Measurements from ENCODE around the gene PIEZO1.

Gene PIEZO1

GRCh38 chr16:88810166-88810911 lies 25.3 kb upstream of the PIEZO1 start:
- Histone ChIP-seq H3K9me3 (ENCODE audit: control insufficient read depth in 1 of 2, low read length in 2 of 2) (no peaks in the 10 kb centered on the region), H3K4me1 (ENCODE audit: control insufficient read depth in 1 of 2, insufficient read depth in 2 of 2, low read length in 2 of 2) (peaks cover 15 to 26% of the 10 kb centered on the region in 2 donors), H3K4me3 (ENCODE audit: low read depth in 1 of 2, low read length in 2 of 2) (peak overlapping the region; percentile 80), H3K9ac (ENCODE audit: low read depth in 1 of 2, low read length in 2 of 2) (peak overlapping the region; percentile 71 to 73), H3K27ac (ENCODE audit: low read depth, low read length) (peak overlapping the region; percentile 75), H3K36me3 (ENCODE audit: control insufficient read depth in 1 of 2, insufficient read depth in 2 of 2, low read length in 2 of 2) (peaks cover 8 to 28% of the 10 kb centered on the region in 2 donors), H3K27me3 (ENCODE audit: control insufficient read depth in 1 of 2, insufficient read depth in 2 of 2, low read length in 2 of 2) (no peaks in the 10 kb centered on the region)

- peaks cover 19 to 29% of the 10 kb centered on the region in 2 donors for H3K4me1 ChIP-seq (ENCODE audit: control insufficient read depth in 1 of 2, insufficient read depth in 2 of 2, low read length in 2 of 2)
- H3K36me3 ChIP-seq (ENCODE audit: control insufficient read depth in 1 of 2, insufficient read depth in 2 of 2, low read length in 2 of 2) = peaks cover 8 to 28% of the 10 kb centered on the region in 2 donors
- peak overlapping the region in 1 of 2 donors; percentile 73 for H3K9ac ChIP-seq (ENCODE audit: low read depth in 1 of 2, low read length in 2 of 2)
- peak overlapping the region; percentile 80 for H3K4me3 ChIP-seq (ENCODE audit: low read depth in 1 of 2, low read length in 2 of 2)
- no peaks in the 10 kb centered on the region for H3K9me3 ChIP-seq (ENCODE audit: control insufficient read depth in 1 of 2, low read length in 2 of 2)
- no peak overlapping the region for H3K27ac ChIP-seq (ENCODE audit: low read depth, low read length)
- no peaks in the 10 kb centered on the region for H3K27me3 ChIP-seq (ENCODE audit: control insufficient read depth in 1 of 2, insufficient read depth in 2 of 2, low read length in 2 of 2)
Observed at GRCh38 chr16:88809676-88810165, 24.7 kb upstream of the PIEZO1 start.

GRCh38 chr16:88809068-88809675 lies 24.2 kb upstream of the PIEZO1 start:
- H3K4me1 ChIP-seq (ENCODE audit: control insufficient read depth in 1 of 2, insufficient read depth in 2 of 2, low read length in 2 of 2) = peaks cover 21 to 35% of the 10 kb centered on the region in 2 donors
- H3K27me3 ChIP-seq (ENCODE audit: control insufficient read depth in 1 of 2, insufficient read depth in 2 of 2, low read length in 2 of 2) = no peaks in the 10 kb centered on the region
- no peak overlapping the region for H3K9ac ChIP-seq (ENCODE audit: low read depth in 1 of 2, low read length in 2 of 2)
- H3K4me3 ChIP-seq (ENCODE audit: low read depth in 1 of 2, low read length in 2 of 2) = no peak overlapping the region
- no peaks in the 10 kb centered on the region for H3K9me3 ChIP-seq (ENCODE audit: control insufficient read depth in 1 of 2, low read length in 2 of 2)
- H3K36me3 ChIP-seq (ENCODE audit: control insufficient read depth in 1 of 2, insufficient read depth in 2 of 2, low read length in 2 of 2) = peaks cover 8 to 28% of the 10 kb centered on the region in 2 donors
- H3K27ac ChIP-seq (ENCODE audit: low read depth, low read length) = no peak overlapping the region

- H3K4me1 ChIP-seq (ENCODE audit: control insufficient read depth in 1 of 2, insufficient read depth in 2 of 2, low read length in 2 of 2) = peaks cover 21 to 36% of the 10 kb centered on the region in 2 donors
- no peak overlapping the region for H3K4me3 ChIP-seq (ENCODE audit: low read depth in 1 of 2, low read length in 2 of 2)
Observed at GRCh38 chr16:88807626-88808453, 22.8 kb upstream of the PIEZO1 start.

GRCh38 chr16:88807142-88807625 lies 22.2 kb upstream of the PIEZO1 start:
- Histone ChIP-seq H3K9ac (ENCODE audit: low read depth in 1 of 2, low read length in 2 of 2) (no peak overlapping the region), H3K9me3 (ENCODE audit: control insufficient read depth in 1 of 2, low read length in 2 of 2) (no peaks in the 10 kb centered on the region), H3K27ac (ENCODE audit: low read depth, low read length) (no peak overlapping the region), H3K4me3 (ENCODE audit: low read depth in 1 of 2, low read length in 2 of 2) (no peak overlapping the region), H3K4me1 (ENCODE audit: control insufficient read depth in 1 of 2, insufficient read depth in 2 of 2, low read length in 2 of 2) (peaks cover 19 to 31% of the 10 kb centered on the region in 2 donors), H3K27me3 (ENCODE audit: control insufficient read depth in 1 of 2, insufficient read depth in 2 of 2, low read length in 2 of 2) (no peaks in the 10 kb centered on the region), H3K36me3 (ENCODE audit: control insufficient read depth in 1 of 2, insufficient read depth in 2 of 2, low read length in 2 of 2) (peaks cover 8 to 28% of the 10 kb centered on the region in 2 donors)

More at GRCh38 chr16:88807626-88808453, 22.8 kb upstream of the PIEZO1 start:
- Histone ChIP-seq H3K27ac (ENCODE audit: low read depth, low read length) (no peak overlapping the region), H3K9me3 (ENCODE audit: control insufficient read depth in 1 of 2, low read length in 2 of 2) (no peaks in the 10 kb centered on the region), H3K9ac (ENCODE audit: low read depth in 1 of 2, low read length in 2 of 2) (no peak overlapping the region), H3K27me3 (ENCODE audit: control insufficient read depth in 1 of 2, insufficient read depth in 2 of 2, low read length in 2 of 2) (no peaks in the 10 kb centered on the region), H3K36me3 (ENCODE audit: control insufficient read depth in 1 of 2, insufficient read depth in 2 of 2, low read length in 2 of 2) (peaks cover 8 to 28% of the 10 kb centered on the region in 2 donors)

GRCh38 chr16:88806491-88807111 lies 21.6 kb upstream of the PIEZO1 start:
- Histone ChIP-seq H3K4me3 (ENCODE audit: low read depth in 1 of 2, low read length in 2 of 2) (no peak overlapping the region), H3K36me3 (ENCODE audit: control insufficient read depth in 1 of 2, insufficient read depth in 2 of 2, low read length in 2 of 2) (peaks cover 8 to 28% of the 10 kb centered on the region in 2 donors), H3K4me1 (ENCODE audit: control insufficient read depth in 1 of 2, insufficient read depth in 2 of 2, low read length in 2 of 2) (peaks cover 19 to 28% of the 10 kb centered on the region in 2 donors), H3K27ac (ENCODE audit: low read depth, low read length) (no peak overlapping the region), H3K27me3 (ENCODE audit: control insufficient read depth in 1 of 2, insufficient read depth in 2 of 2, low read length in 2 of 2) (no peaks in the 10 kb centered on the region), H3K9ac (ENCODE audit: low read depth in 1 of 2, low read length in 2 of 2) (no peak overlapping the region), H3K9me3 (ENCODE audit: control insufficient read depth in 1 of 2, low read length in 2 of 2) (no peaks in the 10 kb centered on the region)

- Histone ChIP-seq H3K4me3 (ENCODE audit: low read depth in 1 of 2, low read length in 2 of 2) (no peak overlapping the region), H3K27ac (ENCODE audit: low read depth, low read length) (no peak overlapping the region), H3K9me3 (ENCODE audit: control insufficient read depth in 1 of 2, low read length in 2 of 2) (no peaks in the 10 kb centered on the region), H3K9ac (ENCODE audit: low read depth in 1 of 2, low read length in 2 of 2) (no peak overlapping the region), H3K4me1 (ENCODE audit: control insufficient read depth in 1 of 2, insufficient read depth in 2 of 2, low read length in 2 of 2) (peaks cover 17 to 25% of the 10 kb centered on the region in 2 donors), H3K36me3 (ENCODE audit: control insufficient read depth in 1 of 2, insufficient read depth in 2 of 2, low read length in 2 of 2) (peaks cover 8 to 28% of the 10 kb centered on the region in 2 donors), H3K27me3 (ENCODE audit: control insufficient read depth in 1 of 2, insufficient read depth in 2 of 2, low read length in 2 of 2) (no peaks in the 10 kb centered on the region)
Observed at GRCh38 chr16:88805887-88806393, 20.9 kb upstream of the PIEZO1 start.

- H3K4me1 ChIP-seq (ENCODE audit: control insufficient read depth in 1 of 2, insufficient read depth in 2 of 2, low read length in 2 of 2) = peaks cover 11 to 19% of the 10 kb centered on the region in 2 donors
- H3K9ac ChIP-seq (ENCODE audit: low read depth in 1 of 2, low read length in 2 of 2) = no peak overlapping the region
- H3K9me3 ChIP-seq (ENCODE audit: control insufficient read depth in 1 of 2, low read length in 2 of 2) = no peaks in the 10 kb centered on the region
- H3K27ac ChIP-seq (ENCODE audit: low read depth, low read length) = no peak overlapping the region
- H3K27me3 ChIP-seq (ENCODE audit: control insufficient read depth in 1 of 2, insufficient read depth in 2 of 2, low read length in 2 of 2) = no peaks in the 10 kb centered on the region
- H3K4me3 ChIP-seq (ENCODE audit: low read depth in 1 of 2, low read length in 2 of 2) = no peak overlapping the region
- peaks cover 8 to 28% of the 10 kb centered on the region in 2 donors for H3K36me3 ChIP-seq (ENCODE audit: control insufficient read depth in 1 of 2, insufficient read depth in 2 of 2, low read length in 2 of 2)
Observed at GRCh38 chr16:88805340-88805715, 20.3 kb upstream of the PIEZO1 start.

GRCh38 chr16:88804552-88805339 lies 19.7 kb upstream of the PIEZO1 start:
- peak overlapping the region in 1 of 2 donors; percentile 51 for H3K9ac ChIP-seq (ENCODE audit: low read depth in 1 of 2, low read length in 2 of 2)
- peak overlapping the region; percentile 22 to 53 for H3K4me3 ChIP-seq (ENCODE audit: low read depth in 1 of 2, low read length in 2 of 2)
- H3K4me1 ChIP-seq (ENCODE audit: control insufficient read depth in 1 of 2, insufficient read depth in 2 of 2, low read length in 2 of 2) = peaks cover 6 to 13% of the 10 kb centered on the region in 2 donors
- no peaks in the 10 kb centered on the region for H3K9me3 ChIP-seq (ENCODE audit: control insufficient read depth in 1 of 2, low read length in 2 of 2)
- no peaks in the 10 kb centered on the region for H3K27me3 ChIP-seq (ENCODE audit: control insufficient read depth in 1 of 2, insufficient read depth in 2 of 2, low read length in 2 of 2)
- peaks cover 8 to 25% of the 10 kb centered on the region in 2 donors for H3K36me3 ChIP-seq (ENCODE audit: control insufficient read depth in 1 of 2, insufficient read depth in 2 of 2, low read length in 2 of 2)
- no peak overlapping the region for H3K27ac ChIP-seq (ENCODE audit: low read depth, low read length)
